HG02884 (cell line): ENCODE data around the gene CD84.
"Not testable (repeated sequence)": the region's sequence is repeated elsewhere in the genome, so short reads cannot be mapped to it uniquely, and the experiment has no call there.

Experiments
- ATAC-seq: cut with Tn5 transposase; IDR thresholded peaks from one replicate; pipeline ENCODE4 v1.9.1; 2021; ENCODE audit warnings: mild to moderate bottlenecking, moderate library complexity; ENCODE audit not compliant: unreplicated experiment

Gene CD84

GRCh38 chr1:160579216-160579701 is at the start of gene CD84:
TSS of gene CD84 (minus strand) at chr1:160579496. CDS start at chr1:160579437, 59 bp downstream.
- ATAC-seq, result no peak

- ATAC-seq, result no peak
These were observed 49.5 kb upstream of the CD84 start for GRCh38 chr1:160628799-160629263.

- not testable (repeated sequence) for ATAC-seq
These were observed 48.5 kb upstream of the CD84 start for GRCh38 chr1:160627677-160628289.

GRCh38 chr1:160626509-160627342 is 47.4 kb upstream of the CD84 start:
- no peak for ATAC-seq

- no peak for ATAC-seq
These were observed 46.6 kb upstream of the CD84 start for GRCh38 chr1:160625725-160626498.

GRCh38 chr1:160625321-160625720 is 46.0 kb upstream of the CD84 start:
- ATAC-seq, result no peak

GRCh38 chr1:160624464-160624863 is 45.2 kb upstream of the CD84 start:
- ATAC-seq, result no peak

- ATAC-seq, result no peak
These were observed 44.6 kb upstream of the CD84 start for GRCh38 chr1:160623862-160624261.

- ATAC-seq, result no peak
These were observed 43.9 kb upstream of the CD84 start for GRCh38 chr1:160623227-160623633.

GRCh38 chr1:160622501-160623226 is 43.4 kb upstream of the CD84 start:
- no peak for ATAC-seq

- no peak for ATAC-seq
These were observed 42.5 kb upstream of the CD84 start for GRCh38 chr1:160621633-160622413.

GRCh38 chr1:160620942-160621632 is 41.8 kb upstream of the CD84 start:
- ATAC-seq, result no peak

- ATAC-seq, result no peak
These were observed 40.5 kb upstream of the CD84 start for GRCh38 chr1:160619742-160620277.

GRCh38 chr1:160618763-160619274 is 39.5 kb upstream of the CD84 start:
- no peak for ATAC-seq

GRCh38 chr1:160618327-160618726 is 39.0 kb upstream of the CD84 start:
- ATAC-seq, result no peak

- ATAC-seq, result no peak
These were observed 36.4 kb upstream of the CD84 start for GRCh38 chr1:160615660-160616059.

- no peak for ATAC-seq
These were observed 35.1 kb upstream of the CD84 start for GRCh38 chr1:160614410-160614809.

GRCh38 chr1:160612613-160613218 is 33.4 kb upstream of the CD84 start:
- ATAC-seq, result no peak
